ENCODE results near the gene MVD. TPM values are rescaled to one million over a fixed set of nuclear protein-coding genes. Genes with fewer than 3 reads are reported as not detected.

MVD gene
- total and polyA plus RNA-seq, 2 of the 4 experiments (the other 2 are of a cell fraction): 18.3 to 28.4 TPM

GRCh38 chr16:88695753-88696152 is 32.9 kb upstream of the MVD start:
- peaks cover 3% of the 10 kb centered on the region for H3K4me1 ChIP-seq (ENCODE audit: control insufficient read depth, insufficient read depth, low read length)
- no peak overlapping the region for H3K4me2 ChIP-seq (ENCODE audit: low read depth, low read length)
- no peak overlapping the region for H2BK120ac ChIP-seq (ENCODE audit: low read depth, low read length)
- H3K4ac ChIP-seq (ENCODE audit: low read depth, low read length): no peak overlapping the region
- no peak overlapping the region for H3K27ac ChIP-seq (ENCODE audit: insufficient read depth, low read length)
- no peak overlapping the region for H4K91ac ChIP-seq (ENCODE audit: insufficient read depth, low read depth, low read length)
- DNase-seq (no peak), ATAC-seq (ENCODE audit: low read depth) (no peak)
- H3K27me3 ChIP-seq (ENCODE audit: control insufficient read depth, insufficient read depth, low read length): peaks cover 4% of the 10 kb centered on the region; the same call in 1 of the 2 replicates
- no peak overlapping the region for H3K23ac ChIP-seq (ENCODE audit: low read depth, low read length)
- in situ Hi-C loops (cut with MboI; ENCODE audit: low sequenced_read_pairs) (no loop called here), intact Hi-C loops (cut with micrococcal nuclease) (no loop called here), dilution Hi-C loops (cut with HindIII; ENCODE audit: low sequenced_read_pairs, unreplicated experiment) (no loop called here)
- BruUV-seq (replicated peaks): no TSS peak
- H4K5ac ChIP-seq (ENCODE audit: low read depth, low read length): no peak overlapping the region
- no peak overlapping the region for H2AFZ ChIP-seq (replicated peaks; ENCODE audit: low read length, poor library complexity)
- ChIA-PET POLR2A (ENCODE audit: unreplicated experiment) (no interaction called here), CTCF (no interaction called here)
- peaks cover 33% of the 10 kb centered on the region for H3K36me3 ChIP-seq (ENCODE audit: control insufficient read depth, insufficient read depth, low read length)
- H2AK5ac ChIP-seq (ENCODE audit: low read depth, low read length): no peak overlapping the region
- H2BK20ac ChIP-seq (ENCODE audit: low read depth, low read length): no peak overlapping the region
- TF ChIP-seq ELK1 (IDR thresholded peaks at IDR 0.05; ENCODE audit: borderline replicate concordance, low read depth, low read length) (no peak), CTCF (conservative IDR thresholded peaks at IDR 0.05; ENCODE audit: low read depth, low read length) (no peak), FOS (IDR thresholded peaks at IDR 0.05; ENCODE audit: low read depth, low read length) (no peak), RCOR1 (IDR thresholded peaks at IDR 0.05; ENCODE audit: insufficient replicate concordance, low read length) (no peak), POLR2A (IDR thresholded peaks at IDR 0.05; ENCODE audit: low read depth, low read length) (no peak), CEBPB (IDR thresholded peaks at IDR 0.05; ENCODE audit: low read depth, low read length) (no peak), SMC3 (IDR thresholded peaks at IDR 0.05; ENCODE audit: low read depth, low read length) (no peak), RAD21 (IDR thresholded peaks at IDR 0.05; ENCODE audit: low read length) (no peak), RFX5 (IDR thresholded peaks at IDR 0.05; ENCODE audit: low read depth, low read length) (no peak), CHD1 (IDR thresholded peaks at IDR 0.05; ENCODE audit: low read depth, low read length) (no peak), MXI1 (IDR thresholded peaks at IDR 0.05; ENCODE audit: borderline replicate concordance, low read depth, low read length) (no peak), MAZ (IDR thresholded peaks at IDR 0.05; ENCODE audit: borderline replicate concordance, low read depth, low read length) (no peak), USF2 (IDR thresholded peaks at IDR 0.05; ENCODE audit: low read depth, low read length) (no peak), BHLHE40 (IDR thresholded peaks at IDR 0.05; ENCODE audit: low read depth, low read length) (no peak), NFE2L2 (IDR thresholded peaks at IDR 0.05; ENCODE audit: low read depth, low read length) (no peak)
- H3K9me1 ChIP-seq (ENCODE audit: insufficient read depth, low read length): no peaks in the 10 kb centered on the region; the same call in none of the 2 replicates
- no peak overlapping the region for H3K4me3 ChIP-seq (ENCODE audit: insufficient read depth, low read depth, low read length)
- H3K56ac ChIP-seq (ENCODE audit: extremely low read depth, insufficient read depth, low read length): no peak overlapping the region
- no peak overlapping the region for H3K14ac ChIP-seq (replicated peaks; ENCODE audit: low read depth, low read length)
- no peak overlapping the region for H4K8ac ChIP-seq (ENCODE audit: low read depth in 2 of 2, low read length in 2 of 2)
- H2BK15ac ChIP-seq (ENCODE audit: low read depth, low read length): no peak overlapping the region
- H2AK9ac ChIP-seq (replicated peaks; ENCODE audit: low read depth, low read length, poor library complexity): no peak overlapping the region
- WGBS, 2 experiments (ENCODE audit: extremely low coverage in 2 of 2, insufficient read length in 1 of 2): 90% methylated on average over 2 of the region's 7 CpGs; no CpG with 5 or more reads in 1 of the 2 experiments
- no peak overlapping the region for H3K18ac ChIP-seq (ENCODE audit: low read depth, low read length)
- no peaks in the 10 kb centered on the region for H3K9me3 ChIP-seq (ENCODE audit: control insufficient read depth, insufficient read depth, low read length)
- H4K20me1 ChIP-seq (ENCODE audit: insufficient read depth, low read length): no peaks in the 10 kb centered on the region; the same call in 1 of the 2 replicates
- peaks cover 0 to 13% of the 10 kb centered on the region in 2 experiments; a peak in 2 of 4 replicates for H3K79me1 ChIP-seq (ENCODE audit: low read depth in 1 of 2, low read length in 2 of 2)
- no peak overlapping the region for H2BK5ac ChIP-seq (ENCODE audit: low read depth, low read length, poor library complexity, severe bottlenecking)
- H3K9ac ChIP-seq (ENCODE audit: low read depth, low read length): no peak overlapping the region
